NCI-H2029 (cell line): Measurements from ENCODE around the gene ZNF148.
A peak's percentile ranks its signal among the peaks of the same experiment; 100 is the strongest.

Source experiments
- DNase-seq: peaks from one replicate; lab custom pipeline; 2025; lab: John Stamatoyannopoulos, UW

ZNF148 gene

DNA sequence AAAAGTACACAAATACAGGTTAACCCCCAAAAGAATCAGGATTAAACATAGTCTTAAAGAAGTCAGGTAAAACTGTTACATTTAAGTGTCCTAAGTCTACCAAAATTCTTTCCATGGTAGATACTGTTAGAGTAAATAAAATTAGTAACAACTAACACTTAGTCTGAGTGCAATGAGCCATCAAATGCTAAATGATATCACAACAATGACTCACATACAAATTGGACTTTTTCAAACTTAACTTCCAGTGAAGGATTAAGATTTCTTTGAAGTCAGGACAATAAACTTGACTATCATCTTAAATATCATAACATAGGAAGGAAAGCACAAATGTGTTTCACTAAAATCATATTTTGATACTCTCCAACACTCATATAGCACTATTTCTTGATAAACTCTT, 43.9 kb downstream of the ZNF148 start:
- no peak for DNase-seq

DNA sequence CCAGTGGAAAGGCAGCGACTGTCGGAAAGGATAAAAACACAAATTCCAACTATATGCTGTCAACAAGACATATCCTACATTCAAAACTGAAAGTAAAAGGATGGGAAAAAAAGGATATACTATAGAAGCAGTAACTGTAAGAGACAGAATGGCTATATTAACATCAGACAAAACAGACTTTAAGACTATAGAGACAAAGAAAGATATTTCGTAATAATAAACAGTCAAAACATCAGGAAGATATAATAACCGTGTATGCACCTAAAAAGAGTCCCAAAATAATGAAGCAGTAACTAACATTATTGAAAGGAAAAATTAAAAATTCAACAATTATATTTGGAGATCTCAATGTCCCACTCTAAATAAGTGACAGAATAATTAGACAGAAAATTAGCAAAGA, 48.2 kb downstream of the ZNF148 start:
- DNase-seq = no peak

DNA sequence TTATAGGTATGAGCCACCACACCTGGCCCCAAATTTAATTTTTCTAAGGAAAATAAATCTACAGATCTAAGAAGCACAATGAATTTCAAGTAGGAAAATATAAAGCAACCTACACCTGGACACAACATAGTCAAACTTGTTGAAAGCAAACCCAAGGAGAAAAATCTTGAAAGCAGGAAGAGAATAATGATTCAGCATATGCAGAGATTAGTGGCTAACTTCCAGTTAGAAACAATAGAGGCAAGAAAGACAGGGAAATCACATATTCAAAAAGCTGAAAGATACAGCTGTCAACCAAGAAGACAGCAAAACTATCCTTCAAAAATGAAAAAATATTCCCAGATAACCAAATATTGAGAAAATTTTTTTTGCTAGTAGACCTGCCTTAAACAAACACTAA, 49.4 kb downstream of the ZNF148 start:
- DNase-seq = no peak

DNA sequence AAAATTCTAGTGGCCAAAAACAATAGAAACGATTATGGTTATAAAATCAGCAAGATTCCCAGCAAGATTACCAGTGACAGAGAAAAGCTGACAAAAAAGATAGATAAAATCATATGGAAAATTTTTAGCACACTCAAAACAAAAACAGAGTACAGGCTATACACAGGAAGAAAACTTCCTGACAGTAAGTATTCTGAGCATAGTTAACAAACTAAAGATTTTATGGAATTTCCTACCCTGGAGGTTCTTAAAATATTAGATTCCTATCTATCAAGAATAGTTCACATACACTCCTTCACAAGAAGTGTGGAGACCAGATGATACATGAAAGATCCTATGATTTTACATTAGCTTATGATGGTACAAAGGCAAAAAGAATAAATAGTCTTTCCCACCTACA, 50.8 kb downstream of the ZNF148 start:
- no peak for DNase-seq

DNA sequence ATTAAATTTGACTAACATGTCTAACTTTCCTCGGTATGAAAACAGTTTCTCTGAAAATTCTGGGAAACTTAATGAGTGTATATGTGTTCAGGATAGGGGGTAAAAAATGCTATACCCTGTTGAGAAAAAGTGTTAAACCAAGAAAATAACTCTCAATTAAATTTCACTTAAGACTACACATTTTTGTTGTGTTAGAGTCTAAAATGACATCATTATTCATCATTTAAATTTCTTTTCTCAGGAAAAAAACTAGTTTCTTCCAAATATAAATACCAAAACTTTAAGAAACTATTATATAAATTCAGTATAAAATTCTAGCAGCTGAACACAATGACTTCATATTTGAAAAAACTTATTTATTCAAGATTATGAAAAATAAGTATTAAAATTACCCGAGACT, 52.2 kb downstream of the ZNF148 start:
- no peak for DNase-seq

DNA sequence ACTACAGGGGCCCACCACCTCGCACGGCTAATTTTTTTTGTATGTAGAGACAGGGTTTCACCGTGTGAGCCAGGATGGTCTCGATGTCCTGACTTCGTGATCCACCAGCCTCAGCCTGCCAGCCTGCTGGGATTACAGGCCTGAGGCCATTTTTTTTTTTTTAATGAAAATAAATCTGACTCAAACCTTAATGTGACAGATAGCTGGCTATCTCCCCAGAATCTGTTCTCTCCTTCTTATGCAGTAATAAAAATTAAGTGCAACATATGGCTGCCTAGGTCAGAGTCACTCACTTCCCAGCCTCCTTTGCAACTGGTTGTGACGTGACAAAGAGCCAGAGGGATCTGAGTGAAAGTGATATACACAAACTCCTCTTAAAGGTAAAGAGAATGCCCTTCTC, 53.0 kb downstream of the ZNF148 start:
- no peak for DNase-seq

- no peak for DNase-seq
These were observed 55.4 kb downstream of the ZNF148 start for GRCh38 chr3:125319765-125320164.

DNA sequence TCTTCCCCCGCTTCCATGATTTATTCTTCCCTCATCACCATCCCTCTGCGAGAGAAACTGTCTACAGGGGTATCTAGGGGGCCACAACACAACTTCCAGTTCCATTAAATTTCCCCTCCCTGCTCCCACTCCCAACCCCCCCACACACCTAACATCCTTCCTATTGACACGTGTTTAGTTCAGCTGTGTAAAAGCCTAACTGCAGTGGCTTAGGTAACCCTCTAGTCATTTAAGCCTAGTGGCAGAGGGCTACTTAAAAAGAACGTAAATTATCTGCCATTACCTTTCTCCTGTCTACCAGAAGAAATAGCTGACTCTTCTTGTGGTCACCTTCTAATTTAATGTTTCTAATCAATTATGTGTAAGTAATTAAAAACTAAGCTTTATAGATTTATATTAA, 56.3 kb downstream of the ZNF148 start:
- DNase-seq = no peak

DNA sequence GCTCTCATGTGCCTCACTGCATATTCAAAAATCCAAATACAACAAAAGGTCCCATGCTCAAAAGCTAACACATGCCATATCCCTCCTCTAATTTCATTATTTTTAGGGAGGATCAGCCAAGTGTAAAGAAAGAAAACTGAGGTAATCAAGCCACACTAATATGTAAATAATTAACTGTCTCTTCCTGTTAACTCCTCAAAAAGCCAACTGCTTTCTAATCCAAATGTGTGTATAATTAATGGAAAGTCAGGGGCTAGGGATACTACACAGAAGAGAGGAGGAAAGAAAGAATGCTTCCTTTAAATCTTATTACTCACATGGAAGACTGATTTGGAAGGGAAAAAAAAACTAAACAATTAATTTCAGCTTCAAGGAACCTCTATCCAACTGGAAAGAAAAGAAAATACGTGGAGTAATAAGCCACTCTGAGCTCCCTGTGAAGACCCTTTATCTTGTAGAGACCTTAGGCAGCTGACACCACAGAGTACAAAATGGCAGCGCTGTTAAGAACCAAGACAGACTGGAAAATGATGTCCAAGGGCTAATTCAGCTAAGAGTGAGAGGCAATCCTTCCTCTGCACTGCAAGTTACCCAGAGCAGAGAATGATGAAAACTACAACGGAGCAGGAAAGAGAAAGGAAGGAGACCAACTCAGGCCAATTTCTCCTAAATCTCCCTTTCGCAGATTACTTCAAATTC, 56.8 kb downstream of the ZNF148 start:
- no peak for DNase-seq

- DNase-seq = no peak
These were observed 57.4 kb downstream of the ZNF148 start for GRCh38 chr3:125317761-125318160.

GRCh38 chr3:125316949-125317348, 58.2 kb downstream of the ZNF148 start:
- DNase-seq = no peak

GRCh38 chr3:125316246-125316645, 58.9 kb downstream of the ZNF148 start:
- no peak for DNase-seq

- no peak for DNase-seq
These were observed 62.0 kb downstream of the ZNF148 start for GRCh38 chr3:125313060-125313635.

- no peak for DNase-seq
These were observed 64.5 kb downstream of the ZNF148 start for GRCh38 chr3:125310623-125311081.

DNA sequence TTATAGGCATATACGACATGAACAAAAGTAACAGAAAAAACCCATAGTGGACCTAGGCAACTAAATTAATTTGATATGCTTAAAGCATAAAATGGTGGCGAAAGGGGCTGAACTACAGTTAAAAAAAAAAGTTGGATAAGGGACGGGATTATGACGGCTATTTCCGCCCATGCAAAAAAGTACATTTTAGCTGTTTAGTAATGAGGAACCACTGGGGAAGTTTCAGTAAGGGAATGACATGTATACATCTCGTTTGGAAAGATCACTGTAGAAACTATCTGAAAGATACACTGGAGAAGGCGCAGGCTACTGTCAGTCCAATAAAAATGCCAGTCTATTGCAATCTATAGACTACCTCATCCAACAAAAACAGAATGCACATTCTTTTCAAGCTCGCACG, 65.6 kb downstream of the ZNF148 start:
- no peak for DNase-seq

DNA sequence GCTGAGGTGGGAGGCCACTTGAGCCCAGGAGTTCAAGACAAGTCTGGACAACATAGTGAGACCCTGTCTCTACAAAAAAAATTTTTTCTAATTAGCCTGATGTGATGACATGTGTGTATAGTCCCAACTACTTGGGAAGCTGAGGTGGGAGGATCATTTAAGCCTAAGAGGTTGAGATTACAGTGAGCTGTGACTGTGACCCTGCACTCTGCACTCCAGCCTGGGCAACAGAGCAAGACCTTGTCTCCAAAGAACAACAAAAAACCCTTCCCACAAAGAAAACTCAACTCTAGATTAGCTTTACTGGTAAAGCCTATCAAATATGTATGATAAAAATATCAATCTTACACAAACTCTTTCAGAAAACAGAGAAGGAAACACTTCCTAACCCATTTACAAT, 68.5 kb downstream of the ZNF148 start:
- no peak for DNase-seq

- no peak for DNase-seq
These were observed 72.2 kb downstream of the ZNF148 start for GRCh38 chr3:125302932-125303331.

- DNase-seq = no peak
These were observed 74.7 kb downstream of the ZNF148 start for GRCh38 chr3:125300416-125300815.

DNA sequence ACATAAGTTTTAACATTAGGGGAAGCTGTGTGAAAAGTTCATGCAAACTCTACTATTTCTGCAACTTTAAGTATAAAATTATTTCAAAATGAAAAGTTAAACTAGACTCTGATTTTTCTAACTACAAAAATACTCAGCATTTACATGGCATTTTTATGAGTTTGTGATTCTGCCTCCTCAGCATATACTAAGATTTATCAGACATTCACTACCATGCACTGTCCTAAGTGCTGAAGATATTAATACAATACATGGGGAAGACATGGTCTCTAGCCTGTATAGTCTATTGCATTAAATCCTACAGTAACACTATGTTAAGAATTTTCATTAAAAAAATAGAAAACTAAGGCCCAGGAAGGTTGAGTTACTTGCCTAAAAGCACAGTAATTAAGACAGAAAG, 80.7 kb downstream of the ZNF148 start:
- no peak for DNase-seq

DNA sequence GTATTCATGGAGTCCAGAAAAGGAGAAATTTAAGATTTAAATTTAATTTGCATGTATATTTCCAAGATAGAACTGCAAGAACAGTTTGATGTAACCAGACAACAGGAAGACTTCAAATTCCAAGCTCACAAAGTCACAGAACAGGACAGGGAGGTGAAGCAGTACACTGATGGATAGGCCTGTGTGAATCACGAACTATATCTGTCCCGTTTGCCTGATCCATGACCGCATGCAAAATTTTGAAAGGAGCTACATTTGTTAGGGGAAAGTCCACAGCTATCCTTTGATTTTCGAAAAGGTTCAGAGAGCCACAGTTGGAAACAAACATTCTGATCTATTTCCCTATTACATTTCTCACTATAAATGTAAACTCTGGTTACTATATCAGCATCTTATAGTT, 83.1 kb downstream of the ZNF148 start:
- no peak for DNase-seq

DNA sequence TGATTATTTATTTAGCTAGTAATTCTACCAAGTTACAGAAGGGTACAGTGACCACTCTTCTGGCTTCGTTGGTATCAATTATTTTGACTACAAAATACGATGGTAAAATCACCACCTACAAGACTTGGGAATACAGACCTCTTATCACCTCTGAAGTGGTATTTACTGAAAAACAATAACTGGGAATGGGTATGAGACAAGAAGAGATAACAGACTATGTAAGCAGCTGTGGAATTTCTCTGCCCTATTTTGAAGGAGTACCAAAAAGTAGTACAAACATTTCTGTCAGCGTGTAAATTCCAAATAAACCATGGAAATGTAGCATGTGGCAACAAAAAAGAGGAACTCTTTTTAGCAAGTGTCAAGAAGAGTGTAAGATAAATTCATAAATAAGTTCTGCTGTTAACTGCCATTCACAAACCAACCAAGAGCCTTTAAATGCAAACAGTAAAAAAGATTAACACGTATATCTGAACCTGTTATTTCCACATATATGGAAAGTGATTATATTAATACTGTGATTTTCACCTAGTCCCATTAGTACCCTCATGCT, 85.6 kb downstream of the ZNF148 start:
- DNase-seq = no peak

- DNase-seq = no peak
These were observed 87.9 kb downstream of the ZNF148 start for GRCh38 chr3:125287248-125287647.

- DNase-seq = peak; percentile 12
These were observed 93.7 kb downstream of the ZNF148 start for GRCh38 chr3:125281381-125281780.
